HCT116 (cell line): ENCODE results near the gene QRICH2. TPM values are rescaled to one million over a fixed set of nuclear protein-coding genes. Genes with fewer than 3 reads are reported as not detected.

Source experiments
- total RNA-seq: library from RNA; stranded (reverse); gene quantifications from one replicate; pipeline ENCODE4 v1.2.1, GENCODE V29; 2021; ENCODE audit not compliant: unreplicated experiment

QRICH2 gene
- total RNA-seq, 1 experiment from 2014 or later: 4.9 TPM

Other genes with a start within 250 kb of the QRICH2 start
- 152 TPM for gene SRP68, start 235.8 kb downstream of the QRICH2 start, total RNA-seq
- gene GALR2, start 233.5 kb downstream of the QRICH2 start, total RNA-seq: 0.27 TPM
- not detected for gene ZACN, start 229.1 kb downstream of the QRICH2 start, total RNA-seq
- 114 TPM for gene EXOC7, start 204.5 kb downstream of the QRICH2 start, total RNA-seq
- gene FOXJ1, start 167.0 kb downstream of the QRICH2 start, total RNA-seq: 0.61 TPM
- gene RNF157, start 67.8 kb downstream of the QRICH2 start, total RNA-seq: 0.86 TPM
- gene UBALD2, start 42.9 kb downstream of the QRICH2 start, total RNA-seq: 94.3 TPM
- gene PRPSAP1, start 45.6 kb upstream of the QRICH2 start, total RNA-seq: 81.4 TPM
- gene SPHK1, start 76.3 kb upstream of the QRICH2 start, total RNA-seq: 4.6 TPM
- gene UBE2O, start 144.9 kb upstream of the QRICH2 start, total RNA-seq: 59.1 TPM
- not detected for gene AANAT, start 159.3 kb upstream of the QRICH2 start, total RNA-seq
- 61.1 TPM for gene RHBDF2, start 193.1 kb upstream of the QRICH2 start, total RNA-seq
- gene CYGB, start 229.4 kb upstream of the QRICH2 start, total RNA-seq: 0.66 TPM
- not detected for gene PRCD, start 231.8 kb upstream of the QRICH2 start, total RNA-seq